GM12864 (cell line): ENCODE measurements around the gene TRAF3.

Experiments
- DNase-seq: peaks from one replicate; pipeline ENCODE4 v3.0.0-alpha.2; 2011; ENCODE audit warnings: low read depth
- H3K4me3 ChIP-seq: 2 replicates; pipeline ENCODE4 v1.5.1; 2011; ENCODE audit warnings: mild to moderate bottlenecking, low read depth, low read length, control low read depth
- TF ChIP-seq, protein P1 (sequence below): IDR thresholded peaks from 2 replicates; pipeline ENCODE4 v1.5.1; 2011; ENCODE audit warnings: low read depth, mild to moderate bottlenecking, moderate library complexity, low read length, control low read depth, inconsistent platforms; ENCODE audit errors: missing control alignments

TRAF3 gene

DNA sequence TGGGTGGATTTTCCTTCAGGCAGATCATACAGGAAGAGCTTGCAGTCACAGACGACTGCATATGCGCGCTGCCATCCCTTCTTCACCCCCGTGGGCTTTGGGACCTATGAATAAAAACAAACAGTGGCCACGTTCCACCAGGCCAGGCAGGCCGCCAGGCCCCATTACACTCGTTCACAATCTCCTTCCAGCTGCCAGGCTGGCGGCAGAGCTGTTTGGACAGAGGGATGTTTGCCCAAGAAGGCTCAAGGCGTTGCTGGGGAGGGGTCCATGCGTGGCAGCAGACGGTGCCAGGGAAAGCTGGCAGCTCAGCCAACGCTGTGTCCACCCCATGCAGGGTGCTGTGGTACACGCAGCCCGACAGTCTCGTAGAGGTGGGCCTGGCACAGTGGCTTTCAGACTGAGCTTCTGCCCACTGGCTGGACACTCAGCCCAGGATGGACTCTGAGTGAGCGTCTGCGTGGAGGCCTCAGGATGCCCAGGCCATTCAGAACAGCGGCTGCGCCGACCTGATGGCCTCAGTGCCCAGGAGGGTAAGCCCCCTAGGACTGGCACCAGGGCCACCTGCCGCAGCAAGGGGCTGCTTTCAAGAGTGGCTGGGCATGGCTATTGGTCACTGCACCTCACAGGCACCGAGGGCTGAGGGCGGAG lies 172.7 kb downstream of the TRAF3 start:
- no peak overlapping the region for H3K4me3 ChIP-seq
- no peak for DNase-seq
- TF ChIP-seq, protein P1, sequence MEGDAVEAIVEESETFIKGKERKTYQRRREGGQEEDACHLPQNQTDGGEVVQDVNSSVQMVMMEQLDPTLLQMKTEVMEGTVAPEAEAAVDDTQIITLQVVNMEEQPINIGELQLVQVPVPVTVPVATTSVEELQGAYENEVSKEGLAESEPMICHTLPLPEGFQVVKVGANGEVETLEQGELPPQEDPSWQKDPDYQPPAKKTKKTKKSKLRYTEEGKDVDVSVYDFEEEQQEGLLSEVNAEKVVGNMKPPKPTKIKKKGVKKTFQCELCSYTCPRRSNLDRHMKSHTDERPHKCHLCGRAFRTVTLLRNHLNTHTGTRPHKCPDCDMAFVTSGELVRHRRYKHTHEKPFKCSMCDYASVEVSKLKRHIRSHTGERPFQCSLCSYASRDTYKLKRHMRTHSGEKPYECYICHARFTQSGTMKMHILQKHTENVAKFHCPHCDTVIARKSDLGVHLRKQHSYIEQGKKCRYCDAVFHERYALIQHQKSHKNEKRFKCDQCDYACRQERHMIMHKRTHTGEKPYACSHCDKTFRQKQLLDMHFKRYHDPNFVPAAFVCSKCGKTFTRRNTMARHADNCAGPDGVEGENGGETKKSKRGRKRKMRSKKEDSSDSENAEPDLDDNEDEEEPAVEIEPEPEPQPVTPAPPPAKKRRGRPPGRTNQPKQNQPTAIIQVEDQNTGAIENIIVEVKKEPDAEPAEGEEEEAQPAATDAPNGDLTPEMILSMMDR = no peak

DNA sequence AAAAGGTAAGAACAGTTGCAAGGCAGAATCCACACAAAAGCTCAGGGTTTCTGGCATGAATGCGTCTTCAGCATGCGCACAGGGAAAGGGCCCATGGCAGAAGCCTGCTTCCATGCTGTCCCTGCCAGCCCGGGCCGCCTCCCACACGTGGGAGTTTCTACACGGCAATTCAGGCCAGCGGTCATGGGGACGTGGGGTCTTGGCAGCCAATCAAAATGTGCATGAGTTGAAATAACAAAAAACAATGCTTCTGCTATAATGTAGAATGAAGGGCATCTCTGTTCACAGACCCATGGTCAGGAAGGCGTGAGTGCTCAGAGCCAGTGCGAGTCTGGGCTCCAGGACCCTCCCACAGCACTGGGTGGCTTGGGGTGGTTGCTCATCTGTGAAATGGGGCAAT lies 173.8 kb downstream of the TRAF3 start:
- TF ChIP-seq, protein P1 = no peak

DNA sequence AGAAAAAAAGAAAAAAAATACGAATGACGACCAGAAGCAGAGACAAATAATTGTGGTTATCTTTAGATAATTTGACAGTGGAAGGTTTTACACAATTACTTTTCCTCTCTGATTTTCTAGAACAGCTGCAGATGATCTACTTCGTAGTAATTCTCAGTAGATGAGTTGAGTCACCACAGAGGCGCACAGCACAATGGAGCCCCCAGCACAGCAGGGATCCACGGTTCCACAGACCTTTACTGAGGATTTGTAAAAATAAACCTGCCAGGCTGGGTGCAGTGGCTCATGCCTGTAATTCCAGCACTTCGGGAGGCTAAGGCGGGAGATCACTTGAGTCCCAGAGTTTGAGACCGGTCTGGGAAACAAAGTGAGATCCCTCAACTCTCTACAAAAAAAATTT lies 174.6 kb downstream of the TRAF3 start:
- TF ChIP-seq, protein P1 = no peak
- H3K4me3 ChIP-seq = no peak overlapping the region
- no peak for DNase-seq

More for the DNA sequence above, 173.8 kb downstream of the TRAF3 start:
- H3K4me3 ChIP-seq = no peak overlapping the region
- no peak for DNase-seq

DNA sequence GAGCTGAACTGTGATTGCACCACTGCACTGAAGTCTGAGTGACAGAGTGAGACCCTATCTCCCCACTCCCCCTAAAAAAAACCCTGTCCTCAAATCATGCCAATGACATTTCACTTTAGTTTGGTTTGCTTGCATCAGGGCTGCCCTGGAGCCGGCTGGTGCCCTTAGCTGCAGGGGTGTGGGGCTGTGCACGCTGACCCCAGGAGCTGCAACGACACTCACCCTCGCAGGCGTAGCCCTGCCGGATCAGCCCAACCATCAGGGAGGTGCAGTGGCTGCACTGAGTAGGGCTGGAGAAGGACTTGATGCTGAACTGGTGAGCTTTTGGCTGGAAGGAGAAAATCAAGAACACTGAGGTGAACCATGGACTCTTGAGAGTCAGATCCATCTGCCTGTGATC lies 175.0 kb downstream of the TRAF3 start:
- no peak overlapping the region for H3K4me3 ChIP-seq
- TF ChIP-seq, protein P1 = no peak
- no peak for DNase-seq

DNA sequence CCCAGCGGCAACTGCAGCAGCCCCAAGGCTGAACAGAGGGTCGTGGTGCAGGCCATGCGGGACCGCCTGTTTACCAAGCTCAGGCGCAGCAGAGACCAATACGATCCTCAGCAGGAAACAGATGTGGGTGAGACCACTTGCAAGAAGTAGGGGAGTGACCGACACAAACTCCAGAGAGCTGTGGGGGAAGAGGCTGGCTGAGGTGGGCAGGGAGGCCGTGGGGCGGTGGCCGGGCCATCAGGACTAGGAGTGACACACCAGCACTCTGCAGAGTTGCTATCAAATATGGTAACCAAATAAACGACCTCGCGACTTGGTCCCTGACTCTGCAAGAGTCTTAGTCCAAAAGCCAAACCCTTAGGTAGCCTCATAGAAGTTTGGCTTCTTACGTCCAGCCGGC lies 175.9 kb downstream of the TRAF3 start:
- DNase-seq = no peak
- TF ChIP-seq, protein P1 = no peak
- no peak overlapping the region for H3K4me3 ChIP-seq

DNA sequence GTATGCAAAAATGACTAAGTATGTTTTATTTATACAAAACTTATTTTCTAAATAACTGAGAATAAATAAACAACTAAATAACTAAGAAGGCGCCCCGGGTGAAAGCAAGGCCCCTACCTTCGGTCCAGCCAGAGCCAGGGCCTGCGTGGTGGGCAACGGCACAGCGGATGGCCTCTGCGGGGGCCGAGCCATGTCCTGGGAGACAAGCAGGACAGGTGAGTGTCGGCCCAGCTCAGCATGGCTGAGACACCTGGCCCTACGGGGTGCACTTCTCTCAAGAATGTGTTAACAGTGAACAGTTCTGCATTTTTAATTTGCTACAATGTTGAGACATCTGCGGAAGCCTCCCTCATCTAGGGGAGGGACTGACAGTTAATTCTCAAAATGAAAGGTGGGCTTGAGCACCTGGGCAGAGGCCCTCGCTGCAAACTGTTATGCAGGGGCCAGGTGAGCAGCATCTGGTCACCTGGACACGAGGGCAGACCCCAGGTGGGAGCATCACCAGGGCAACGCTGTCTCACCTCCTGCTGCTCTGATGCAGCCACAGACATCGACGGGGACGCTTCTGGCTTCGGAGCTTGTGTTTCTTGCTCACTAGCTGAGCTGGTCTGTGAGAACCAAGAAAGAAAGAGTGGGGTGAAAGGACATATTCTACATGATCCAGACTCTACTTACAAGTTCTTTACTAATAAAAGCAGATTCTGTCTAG lies 177.0 kb downstream of the TRAF3 start:
- H3K4me3 ChIP-seq = no peak overlapping the region
- no peak for DNase-seq
- TF ChIP-seq, protein P1 = no peak
